Keratinocyte (primary cell): ENCODE data around the gene ENO1. TPM values are rescaled to one million over a fixed set of nuclear protein-coding genes. Genes with fewer than 3 reads are reported as not detected.

Experiments
- DNase-seq: peaks from one replicate; pipeline ENCODE4 v3.0.0-alpha.2; 2011; ENCODE audit warnings: low read depth, missing footprints, low spot score
- FAIRE-seq: peaks from 2 replicates; lab custom pipeline; 2011; peaks lifted over from hg19 to GRCh38; lab: Jason Lieb, UNC
- H2AFZ ChIP-seq: 2 replicates; pipeline ENCODE4 v1.6.0; 2012; ENCODE audit warnings: low read length, control low read depth, inconsistent platforms; ENCODE audit not compliant: control insufficient read depth
- H3K27ac ChIP-seq: 2 replicates; pipeline ENCODE4 v1.5.1; 2011; ENCODE audit warnings: low read length; ENCODE audit not compliant: control insufficient read depth, insufficient read depth
- H3K27me3 ChIP-seq: 3 replicates; pipeline ENCODE4 v1.6.0; 2011; ENCODE audit warnings: low read length; ENCODE audit not compliant: control insufficient read depth, insufficient read depth; ENCODE audit errors: extremely low read depth
- H3K36me3 ChIP-seq, 2 experiments: 2 replicates in 1 of 2; 3 replicates in 1 of 2; pipeline ENCODE4 v1.5.1; 2011; ENCODE audit warnings: low read length in 2 of 2, mild to moderate bottlenecking in 1 of 2; ENCODE audit not compliant: control insufficient read depth in 2 of 2, insufficient read depth in 2 of 2; ENCODE audit errors: extremely low read depth in 1 of 2
- H3K4me1 ChIP-seq: 3 replicates; pipeline ENCODE4 v1.5.1; 2011; ENCODE audit warnings: low read length; ENCODE audit not compliant: control insufficient read depth, insufficient read depth; ENCODE audit errors: extremely low read depth
- H3K4me2 ChIP-seq: 3 replicates; pipeline ENCODE4 v1.6.0; 2011; ENCODE audit warnings: low read depth, low read length; ENCODE audit not compliant: control insufficient read depth, insufficient read depth; ENCODE audit errors: extremely low read depth
- H3K4me3 ChIP-seq, 3 experiments: fragments of 200-600 bp in 1 of 3; sonication (generic) in 1 of 3; 2 replicates in 2 of 3; 3 replicates in 1 of 3; pipeline ENCODE4 v1.5.1; 2011 to 2016; ENCODE audit warnings: low read length in 3 of 3, mild to moderate bottlenecking in 3 of 3, control low read depth in 2 of 3, inconsistent platforms in 1 of 3, low read depth in 1 of 3, mixed read lengths in 1 of 3, mixed run types in 1 of 3, moderate library complexity in 1 of 3; ENCODE audit not compliant: control insufficient read depth in 2 of 3, insufficient read depth in 2 of 3; ENCODE audit errors: extremely low read depth in 1 of 3
- H3K79me2 ChIP-seq: 2 replicates; pipeline ENCODE4 v1.6.0; 2012; ENCODE audit warnings: low read length; ENCODE audit not compliant: control insufficient read depth, insufficient read depth
- H3K9ac ChIP-seq: 3 replicates; pipeline ENCODE4 v1.6.0; 2011; ENCODE audit warnings: low read length; ENCODE audit not compliant: control insufficient read depth, insufficient read depth; ENCODE audit errors: extremely low read depth
- H3K9me1 ChIP-seq: 3 replicates; pipeline ENCODE4 v1.6.0; 2011; ENCODE audit warnings: low read length; ENCODE audit not compliant: control insufficient read depth, insufficient read depth; ENCODE audit errors: extremely low read depth
- H3K9me3 ChIP-seq: 2 replicates; pipeline ENCODE4 v1.5.1; 2012; ENCODE audit warnings: low read depth, low read length; ENCODE audit not compliant: control insufficient read depth
- H4K20me1 ChIP-seq: 3 replicates; pipeline ENCODE4 v1.6.0; 2011; ENCODE audit warnings: low read length; ENCODE audit not compliant: control insufficient read depth, insufficient read depth; ENCODE audit errors: extremely low read depth
- CTCF ChIP-seq, 3 experiments: IDR thresholded peaks in 1 of 3; conservative IDR thresholded peaks in 1 of 3; optimal IDR thresholded peaks in 1 of 3; 2 replicates in 2 of 3; 3 replicates in 1 of 3; pipeline versions ENCODE3 to v1.5.1; 2011; ENCODE audit warnings: low read length in 3 of 3, mild to moderate bottlenecking in 3 of 3, moderate library complexity in 2 of 3, control low read depth in 1 of 3, inconsistent platforms in 1 of 3; ENCODE audit not compliant: insufficient read depth in 2 of 3; ENCODE audit errors: extremely low read depth in 1 of 3
- EZH2 ChIP-seq: IDR thresholded peaks from one replicate; pipeline ENCODE4 v1.6.1; 2012; ENCODE audit warnings: inconsistent platforms, mild to moderate bottlenecking, low read length, moderate library complexity
- dilution Hi-C: fragments of 300-500 bp; cut with MboI; formaldehyde crosslinking; loops from one replicate; pipeline ENCODE4 v1.7.0; 2020; ENCODE audit warnings: low sequenced_read_pairs; ENCODE audit not compliant: extremely low pct_ligation_motif_present
- polyA plus RNA-seq, 5 experiments: library from polyadenylated mRNA; depleted of rRNA in 3 of 5; stranded (reverse) in 3 of 5; stranded (forward) in 1 of 5; unstranded in 1 of 5; fragments of >200 nt; gene quantifications; 1 replicate in 1 of 5; 2 replicates in 3 of 5; 3 replicates in 1 of 5; pipeline versions ENCODE4 v1.2.1 to v1.2.3, GENCODE V29; 2011 to 2012; ENCODE audit warnings: missing spikeins in 2 of 5, low read depth in 1 of 5, low replicate concordance in 1 of 5

ENO1 gene
- polyA plus RNA-seq, 1 donor (not counting 4 experiments of a cell fraction or from before 2014, with no cell fraction given) = 1,908 TPM

- peaks cover 72% of the 10 kb centered on the region for H4K20me1 ChIP-seq
- H3K79me2 ChIP-seq = peaks cover 33% of the 10 kb centered on the region
- no peak for DNase-seq
- dilution Hi-C loops = no loop called here
- H3K4me1 ChIP-seq = no peaks in the 10 kb centered on the region
- FAIRE-seq = no peak
- H3K27me3 ChIP-seq = no peaks in the 10 kb centered on the region
- TF ChIP-seq EZH2 = no peak
- TF ChIP-seq CTCF (optimal IDR thresholded peaks at IDR 0.05 in 1 of 3, IDR thresholded peaks at IDR 0.05 in 1 of 3, conservative IDR thresholded peaks at IDR 0.05 in 1 of 3; ENCODE audit: extremely low read depth in 1 of 3, insufficient read depth in 2 of 3, low read length in 3 of 3) = no peak
- H3K36me3 ChIP-seq = peaks cover 65 to 86% of the 10 kb centered on the region in 2 experiments
- no peaks in the 10 kb centered on the region for H3K9me3 ChIP-seq
- no peak overlapping the region for H3K4me2 ChIP-seq
- H3K9me1 ChIP-seq = no peaks in the 10 kb centered on the region
- no peak overlapping the region for H3K4me3 ChIP-seq
- no peak overlapping the region for H3K9ac ChIP-seq
- no peak overlapping the region for H2AFZ ChIP-seq
- H3K27ac ChIP-seq = no peak overlapping the region
Measured at GRCh38 chr1:8863138-8863537, 15.3 kb downstream of the ENO1 start.

- Histone ChIP-seq H3K9me1 (no peaks in the 10 kb centered on the region), H3K4me2 (no peak overlapping the region), H4K20me1 (peaks cover 67% of the 10 kb centered on the region), H3K9me3 (no peaks in the 10 kb centered on the region), H2AFZ (no peak overlapping the region), H3K36me3 (peaks cover 62 to 80% of the 10 kb centered on the region in 2 experiments), H3K27me3 (no peaks in the 10 kb centered on the region), H3K9ac (no peak overlapping the region), H3K4me3 (no peak overlapping the region), H3K79me2 (peaks cover 28% of the 10 kb centered on the region), H3K27ac (no peak overlapping the region), H3K4me1 (no peaks in the 10 kb centered on the region)
- TF ChIP-seq EZH2 (no peak), CTCF (optimal IDR thresholded peaks at IDR 0.05 in 1 of 3, IDR thresholded peaks at IDR 0.05 in 1 of 3, conservative IDR thresholded peaks at IDR 0.05 in 1 of 3; ENCODE audit: extremely low read depth in 1 of 3, insufficient read depth in 2 of 3, low read length in 3 of 3) (peak; percentile 50 to 57 (median 55))
- DNase-seq = no peak
- dilution Hi-C loops = no loop called here
- FAIRE-seq = no peak
Measured at GRCh38 chr1:8862528-8862927, 16.0 kb downstream of the ENO1 start.
